Measurements from ENCODE around the gene BCAT1.
"Not testable (repeated sequence)": the region's sequence is repeated elsewhere in the genome, so short reads cannot be mapped to it uniquely, and the experiment has no call there.

The BCAT1 gene

DNA sequence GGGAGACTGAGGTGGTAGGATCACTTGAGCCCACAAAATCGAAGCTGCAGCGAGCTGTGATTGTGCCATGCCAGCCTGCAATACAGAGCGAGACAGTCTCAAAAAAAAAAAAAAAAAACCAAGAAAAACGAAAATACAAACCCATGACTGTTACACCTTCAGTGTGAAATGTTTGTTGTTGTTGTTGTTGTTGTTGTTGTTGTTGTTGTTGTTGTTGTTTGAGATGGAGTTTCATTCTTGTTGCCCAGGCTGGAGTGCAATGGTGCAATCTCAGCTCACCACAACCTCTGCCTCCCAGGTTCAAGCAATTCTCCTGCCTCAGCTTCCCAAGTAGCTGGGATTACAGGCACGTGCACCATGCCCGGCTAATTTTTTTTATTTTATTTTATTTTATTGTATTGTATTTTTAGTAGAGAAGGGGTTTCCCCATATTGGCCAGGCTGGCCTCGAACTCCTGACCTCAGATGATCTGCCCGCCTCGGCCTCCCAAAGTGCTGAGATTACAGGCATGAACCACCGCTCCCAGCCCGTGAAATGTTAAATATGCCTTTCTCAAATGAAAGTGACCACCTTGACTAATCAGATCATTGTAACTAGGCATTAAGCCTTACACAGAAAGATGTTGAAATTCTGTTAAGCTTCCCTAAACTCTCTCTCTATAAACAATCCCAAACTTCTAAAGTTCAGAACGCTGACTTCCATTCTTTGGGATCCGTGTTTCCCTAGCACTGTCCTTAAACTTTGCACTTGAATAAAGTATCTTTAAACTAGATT is 20.2 kb downstream of the BCAT1 start:
- not testable (repeated sequence) for DNase-seq (ENCODE audit: low spot score)

DNA sequence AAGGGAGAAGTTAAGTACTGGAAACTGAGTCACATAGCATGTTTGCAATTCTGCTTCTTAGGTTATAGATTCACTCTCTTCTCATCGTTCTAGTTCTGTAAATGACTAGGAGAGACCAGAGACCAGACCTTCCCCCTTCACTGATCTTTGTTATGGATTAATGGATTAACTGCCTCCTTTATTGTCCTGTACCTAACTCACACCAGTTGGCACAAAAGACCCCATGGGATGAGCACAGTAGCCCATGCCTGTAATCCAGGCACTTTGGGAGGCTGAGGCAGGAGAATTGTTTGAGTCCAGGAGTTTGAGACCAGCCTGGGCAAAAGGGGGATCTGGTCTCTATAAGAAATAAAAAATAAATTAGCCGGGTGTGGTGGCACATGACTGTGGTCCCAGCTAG is 20.8 kb downstream of the BCAT1 start:
- DNase-seq (ENCODE audit: low spot score) = no peak

DNA sequence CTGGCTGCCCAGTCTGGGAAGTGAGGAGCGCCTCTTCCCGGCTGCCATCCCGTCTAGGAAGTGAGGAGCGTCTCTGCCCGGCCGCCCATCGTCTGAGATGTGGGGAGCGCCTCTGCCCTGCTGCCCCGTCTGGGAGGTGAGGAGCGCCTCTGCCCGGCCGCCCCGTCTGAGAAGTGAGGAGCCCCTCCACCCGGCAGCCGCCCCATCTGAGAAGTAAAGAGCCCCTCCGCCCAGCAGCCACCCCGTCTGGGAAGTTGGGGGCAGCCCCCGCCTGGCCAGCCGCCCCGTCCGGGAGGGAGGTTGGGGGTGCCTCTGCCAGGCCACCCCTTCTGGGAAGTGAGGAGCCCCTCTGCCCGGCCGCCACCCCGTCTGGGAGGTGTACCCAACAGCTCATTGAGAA is 22.8 kb downstream of the BCAT1 start:
- DNase-seq (ENCODE audit: low spot score) = not testable (repeated sequence)

DNA sequence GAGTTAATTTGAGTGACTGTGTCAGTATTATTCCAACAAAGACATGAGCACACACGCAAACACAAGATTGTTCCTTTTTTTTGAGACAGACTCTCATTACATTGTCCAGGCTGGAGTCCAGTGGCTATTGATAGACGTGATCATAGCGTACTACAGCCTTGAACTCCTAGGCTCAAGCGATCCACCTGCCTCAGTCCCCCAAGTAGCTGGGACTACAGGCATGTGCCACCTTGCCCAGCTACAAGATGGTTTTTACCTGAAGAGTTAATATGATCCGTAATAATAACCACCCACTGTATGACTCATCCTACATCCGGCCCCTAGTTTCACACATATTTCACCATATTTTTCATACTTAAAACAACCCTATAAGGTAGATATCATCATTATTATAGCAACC is 26.8 kb downstream of the BCAT1 start:
- no peak for DNase-seq (ENCODE audit: low spot score)

DNA sequence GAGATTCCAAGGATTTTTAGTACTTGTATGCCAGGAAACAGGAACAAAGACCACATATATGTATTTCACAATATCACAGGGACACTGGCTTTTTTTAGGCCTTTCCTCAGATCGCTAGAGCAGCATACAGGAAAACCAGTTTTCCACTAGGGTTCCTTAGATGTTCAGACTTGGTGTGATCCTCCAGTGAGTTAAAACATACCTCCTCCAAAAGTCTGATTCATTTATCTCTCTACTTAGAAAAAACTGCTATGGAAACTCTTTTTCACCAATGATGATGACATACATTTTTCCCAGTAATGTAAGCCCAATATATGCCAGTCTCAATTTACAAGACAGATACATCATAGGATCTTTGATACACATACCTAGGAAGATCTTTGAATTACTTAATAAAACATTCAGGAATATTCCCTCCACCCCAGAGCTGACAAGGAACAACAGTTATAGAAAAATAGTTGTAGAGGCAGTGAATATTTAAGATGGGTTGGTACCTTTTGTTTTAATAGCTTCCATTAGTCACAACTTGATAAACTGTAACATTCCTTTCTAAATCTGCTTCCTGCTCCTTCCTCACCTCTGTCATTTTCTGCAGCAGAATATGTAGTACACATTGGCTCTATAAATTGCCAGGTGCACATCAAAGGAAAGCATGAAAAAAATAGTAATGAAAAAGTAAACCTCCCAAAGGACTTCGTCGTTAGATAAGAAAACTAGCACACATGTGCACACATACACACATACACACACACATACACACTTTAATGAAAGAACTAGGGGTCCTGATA is 27.5 kb downstream of the BCAT1 start:
- DNase-seq (ENCODE audit: low spot score) = no peak

DNA sequence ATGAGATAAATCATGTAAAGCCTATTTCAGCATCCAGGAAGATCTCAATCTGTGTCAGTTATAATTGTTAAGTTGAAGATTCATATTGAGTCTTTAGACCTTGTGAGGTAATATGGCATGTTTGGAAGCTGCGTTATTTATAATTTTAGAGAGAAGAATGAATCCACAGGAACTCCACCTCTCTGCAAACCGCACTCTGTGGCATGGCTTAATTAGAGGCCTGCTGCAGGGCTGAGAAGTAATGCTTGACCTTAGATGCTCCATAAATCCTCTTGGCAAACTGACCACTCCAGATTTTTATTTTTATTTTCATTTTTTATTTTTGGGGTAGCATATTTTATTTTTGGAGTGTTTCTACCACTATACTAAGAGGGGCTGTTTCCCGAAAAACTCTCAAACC is 28.8 kb downstream of the BCAT1 start:
- DNase-seq (ENCODE audit: low spot score) = no peak

DNA sequence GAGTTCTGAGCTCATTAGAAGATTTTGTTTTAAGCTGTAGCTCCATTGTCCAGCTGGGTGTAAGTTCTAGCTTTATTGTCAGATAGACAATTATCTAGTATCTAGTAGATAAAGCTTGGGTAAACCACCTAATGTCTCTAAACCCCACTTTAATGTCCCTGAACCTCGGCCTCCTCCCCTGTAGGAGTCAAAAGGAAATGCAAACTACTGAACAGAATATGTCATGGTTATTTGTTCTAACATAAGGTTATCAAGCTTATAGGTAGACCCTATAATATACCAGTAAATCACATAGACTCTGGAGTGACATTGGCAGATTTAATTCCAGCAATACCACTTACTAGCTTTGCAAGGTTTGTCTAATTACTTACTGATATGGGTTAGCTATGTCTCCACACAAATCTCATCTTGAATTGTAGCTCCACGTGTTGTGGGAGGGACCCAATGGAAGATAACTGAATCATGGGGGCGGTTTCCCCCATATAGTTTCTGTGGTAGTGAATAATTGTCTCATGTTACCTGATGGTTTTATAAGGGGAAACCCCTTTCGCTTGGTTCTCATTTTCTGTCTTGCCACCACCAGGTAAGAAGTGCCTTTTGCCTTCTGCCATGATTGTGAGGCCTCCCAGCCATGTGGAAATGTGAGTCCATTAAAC is 29.4 kb downstream of the BCAT1 start:
- no peak for DNase-seq (ENCODE audit: low spot score)

DNA sequence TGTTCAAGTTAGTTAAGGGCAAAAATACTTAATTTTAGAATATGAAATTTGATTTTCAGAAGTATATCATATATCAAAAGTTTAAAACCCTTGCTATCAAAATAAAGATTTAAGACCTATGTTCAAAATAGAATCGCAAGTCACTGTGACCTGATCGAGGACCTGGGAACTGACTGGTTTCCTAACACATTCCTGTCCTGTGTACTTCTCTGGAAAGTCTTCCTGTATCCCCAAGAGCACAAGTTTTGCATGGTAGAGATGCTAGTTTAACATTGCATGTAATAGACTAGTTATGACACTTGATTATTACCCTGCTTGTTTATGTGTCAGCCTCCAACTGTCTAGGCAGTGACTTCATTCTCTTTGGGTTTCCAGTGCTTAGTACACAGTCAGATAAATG is 30.3 kb downstream of the BCAT1 start:
- no peak for DNase-seq (ENCODE audit: low spot score)

DNA sequence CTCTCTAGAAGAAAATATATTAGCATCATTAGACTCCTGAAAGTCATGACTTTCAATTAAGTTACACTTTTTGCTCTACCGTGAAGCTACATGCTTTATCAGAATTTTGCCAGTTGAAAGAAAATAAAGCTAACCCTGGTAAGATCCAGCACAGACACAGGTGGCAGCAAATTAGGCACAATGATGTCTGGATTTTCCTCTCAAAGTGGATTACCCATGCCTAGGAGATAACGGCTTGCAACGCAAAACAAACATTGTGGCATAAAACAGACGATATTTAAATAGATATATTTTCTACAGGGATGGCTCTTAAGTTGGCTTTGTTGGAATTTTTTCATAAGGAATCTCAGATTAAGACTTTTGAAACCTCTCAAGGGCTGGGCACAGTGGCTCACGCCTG is 33.4 kb downstream of the BCAT1 start:
- DNase-seq (ENCODE audit: low spot score) = peak; percentile 68

DNA sequence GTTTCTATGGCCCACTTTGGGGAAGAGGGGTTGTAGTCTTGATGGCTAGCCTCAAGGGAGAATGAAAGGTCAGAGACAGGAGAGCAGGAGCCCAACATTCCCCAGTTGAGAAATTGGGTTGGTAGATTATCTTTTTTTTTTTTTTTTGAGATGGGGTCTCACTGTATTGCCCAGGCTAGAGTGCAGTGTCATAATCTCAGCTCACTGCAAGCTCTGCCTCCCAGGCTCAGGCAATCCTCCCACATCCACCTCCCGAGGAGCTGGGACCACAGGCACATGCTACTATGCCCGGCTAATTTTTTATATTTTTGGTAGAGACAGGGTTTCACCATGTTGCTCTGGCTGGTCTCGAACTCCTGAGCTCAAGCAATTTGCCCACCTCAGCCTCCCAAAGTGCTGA is 34.9 kb downstream of the BCAT1 start:
- DNase-seq (ENCODE audit: low spot score) = no peak

DNA sequence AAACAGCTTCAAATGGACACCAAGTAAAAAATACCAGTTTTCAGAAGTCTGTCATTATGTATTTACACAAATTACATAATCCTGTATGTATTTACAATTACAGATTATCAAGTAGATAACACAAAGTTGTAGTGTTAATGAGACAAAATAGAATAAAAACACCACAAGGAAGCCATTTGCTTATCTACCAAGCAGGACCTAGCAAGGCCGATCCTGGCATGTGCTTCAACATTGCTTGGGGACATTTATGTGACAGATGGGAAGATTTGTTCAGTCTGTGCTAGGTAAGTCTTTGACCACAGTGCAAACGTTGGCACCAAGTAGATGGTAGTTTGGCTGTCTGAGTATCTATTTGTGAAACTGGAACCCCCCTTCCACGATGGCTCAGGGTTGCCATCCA is 35.8 kb downstream of the BCAT1 start:
- DNase-seq (ENCODE audit: low spot score) = no peak

DNA sequence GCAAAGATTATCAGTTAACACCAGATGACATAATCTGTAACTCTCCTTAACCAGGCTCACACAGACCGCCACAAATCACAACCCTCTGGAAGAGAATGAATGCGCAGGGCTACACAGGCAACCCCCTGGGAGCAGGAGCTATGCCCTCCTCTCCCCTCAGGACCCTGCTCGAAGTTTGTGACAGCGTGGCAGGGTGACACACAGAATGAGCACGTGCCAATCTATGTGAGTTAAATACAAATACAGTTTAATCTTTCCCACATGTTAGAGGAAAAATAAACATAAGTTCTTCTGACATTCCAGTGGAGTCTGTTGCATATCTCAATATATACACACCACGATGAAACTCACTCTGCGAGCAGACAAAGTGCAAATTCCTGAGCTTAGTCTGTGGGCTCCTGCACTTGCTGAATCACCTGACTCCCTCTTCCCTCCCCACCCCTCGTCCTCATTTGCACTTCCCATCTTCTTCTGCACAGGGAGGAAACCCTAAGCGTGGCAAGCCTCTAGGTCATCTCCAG is 37.6 kb downstream of the BCAT1 start:
- DNase-seq (ENCODE audit: low spot score) = no peak

DNA sequence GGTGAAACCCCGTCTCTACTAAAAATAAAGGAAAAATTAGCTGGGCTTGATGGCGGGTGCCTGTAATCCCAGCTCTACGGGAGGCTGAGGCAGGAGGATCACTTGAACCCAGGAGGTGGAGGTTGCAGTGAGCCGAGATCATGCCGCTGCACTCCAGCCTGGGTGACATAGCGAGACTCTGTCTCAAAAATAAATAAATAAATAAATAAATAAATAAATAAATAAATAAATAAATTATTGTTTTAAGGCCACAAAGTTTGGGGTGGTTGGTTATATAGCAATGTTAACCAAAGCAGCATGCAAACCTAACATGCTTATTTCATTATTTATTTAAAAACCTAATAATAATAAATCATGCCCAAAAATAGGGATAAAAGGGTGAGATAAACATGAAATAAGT is 38.7 kb downstream of the BCAT1 start:
- not testable (repeated sequence) for DNase-seq (ENCODE audit: low spot score)

DNA sequence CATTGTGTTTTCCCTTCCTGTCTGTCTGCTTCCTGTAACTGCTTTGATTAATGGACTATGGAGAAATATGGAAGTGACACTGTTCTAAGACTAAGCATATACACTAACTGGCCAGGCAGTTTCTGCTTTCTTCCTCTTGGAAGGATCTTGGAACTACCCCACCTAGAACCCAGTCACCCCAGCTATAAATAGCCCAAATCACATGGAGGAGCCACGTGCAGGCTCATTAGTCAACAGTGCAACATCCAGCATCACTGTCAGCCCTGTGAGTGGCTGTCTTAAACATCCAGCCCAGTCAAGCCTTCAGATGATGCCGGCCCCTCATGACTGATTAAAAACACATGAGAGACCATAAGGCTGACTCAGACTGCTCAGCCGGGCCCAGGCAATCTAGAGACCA is 39.2 kb downstream of the BCAT1 start:
- no peak for DNase-seq (ENCODE audit: low spot score)

DNA sequence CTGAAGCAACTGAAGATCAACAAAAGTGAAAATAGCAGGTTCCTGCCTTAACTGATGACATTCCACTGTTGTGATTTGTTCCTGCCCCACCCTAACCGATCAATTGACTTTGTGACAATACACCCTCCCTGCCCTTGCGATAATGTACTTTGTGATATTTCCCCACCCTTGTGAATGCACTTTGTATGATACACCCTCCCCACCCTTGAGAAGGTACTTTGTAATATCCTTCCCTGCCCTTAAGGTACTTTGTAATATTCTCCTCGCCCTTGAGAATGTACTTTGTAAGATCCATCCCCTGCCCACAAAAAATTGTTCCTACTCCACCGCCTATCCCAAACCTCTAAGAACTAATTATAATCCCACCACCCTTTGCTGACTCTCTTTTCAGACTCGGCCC is 41.4 kb downstream of the BCAT1 start:
- DNase-seq (ENCODE audit: low spot score) = no peak

DNA sequence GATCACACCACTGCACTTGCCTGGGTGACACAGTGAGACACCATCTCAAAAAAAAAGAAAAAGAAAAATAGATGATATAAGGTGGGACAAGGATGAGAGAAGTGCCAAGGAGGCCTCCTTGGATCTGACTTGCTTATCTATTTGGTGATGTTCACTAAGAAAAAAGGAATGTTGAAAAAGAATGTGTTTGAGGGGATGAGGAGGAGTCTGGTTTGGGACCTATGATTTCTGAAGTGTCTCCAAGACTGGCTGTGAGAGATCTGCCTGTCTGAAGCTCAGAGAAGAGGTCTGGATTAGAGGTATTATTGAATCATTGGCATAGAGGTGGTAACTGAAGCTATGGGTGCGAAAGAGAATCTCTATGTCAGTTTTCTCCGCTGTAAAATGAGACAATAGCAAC is 42.8 kb downstream of the BCAT1 start:
- no peak for DNase-seq (ENCODE audit: low spot score)

DNA sequence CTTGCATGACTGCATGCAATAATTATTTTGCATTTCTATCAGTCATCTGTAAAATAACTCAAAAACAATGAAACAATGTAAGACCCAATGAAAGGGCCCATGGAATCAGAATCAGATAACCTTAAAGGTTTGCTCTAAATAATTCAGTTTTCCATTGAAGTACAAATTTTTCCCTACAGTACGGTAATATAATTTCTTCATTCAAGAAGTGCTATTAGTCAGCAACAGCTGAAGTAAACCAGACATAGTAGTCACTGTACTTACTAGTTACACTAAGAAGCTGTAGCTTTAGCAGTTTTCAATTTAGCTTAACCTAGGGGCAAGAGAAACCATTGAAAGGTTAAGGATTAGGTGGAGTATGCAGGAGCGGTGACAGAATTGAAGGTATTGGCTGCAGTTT is 43.5 kb downstream of the BCAT1 start:
- no peak for DNase-seq (ENCODE audit: low spot score)

DNA sequence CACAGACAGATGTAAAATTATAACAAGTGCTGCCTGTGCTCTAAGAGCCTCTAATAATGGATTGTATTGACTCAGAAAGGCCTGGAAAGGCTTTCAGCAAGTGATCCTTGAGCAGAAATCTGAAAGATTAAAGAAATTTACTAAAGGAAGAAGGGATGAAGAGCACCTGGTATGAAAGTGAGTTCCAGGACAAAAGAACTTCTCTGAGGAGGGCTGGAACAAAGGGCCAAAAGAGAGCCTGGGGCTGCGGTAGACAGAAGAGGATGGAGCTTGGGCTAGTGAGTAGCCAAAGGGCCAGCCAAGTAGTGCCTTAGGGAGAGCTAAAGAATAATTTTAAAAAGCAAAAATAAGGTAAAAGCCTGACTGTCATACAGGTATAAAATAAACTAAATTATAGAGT is 44.0 kb downstream of the BCAT1 start:
- no peak for DNase-seq (ENCODE audit: low spot score)

DNA sequence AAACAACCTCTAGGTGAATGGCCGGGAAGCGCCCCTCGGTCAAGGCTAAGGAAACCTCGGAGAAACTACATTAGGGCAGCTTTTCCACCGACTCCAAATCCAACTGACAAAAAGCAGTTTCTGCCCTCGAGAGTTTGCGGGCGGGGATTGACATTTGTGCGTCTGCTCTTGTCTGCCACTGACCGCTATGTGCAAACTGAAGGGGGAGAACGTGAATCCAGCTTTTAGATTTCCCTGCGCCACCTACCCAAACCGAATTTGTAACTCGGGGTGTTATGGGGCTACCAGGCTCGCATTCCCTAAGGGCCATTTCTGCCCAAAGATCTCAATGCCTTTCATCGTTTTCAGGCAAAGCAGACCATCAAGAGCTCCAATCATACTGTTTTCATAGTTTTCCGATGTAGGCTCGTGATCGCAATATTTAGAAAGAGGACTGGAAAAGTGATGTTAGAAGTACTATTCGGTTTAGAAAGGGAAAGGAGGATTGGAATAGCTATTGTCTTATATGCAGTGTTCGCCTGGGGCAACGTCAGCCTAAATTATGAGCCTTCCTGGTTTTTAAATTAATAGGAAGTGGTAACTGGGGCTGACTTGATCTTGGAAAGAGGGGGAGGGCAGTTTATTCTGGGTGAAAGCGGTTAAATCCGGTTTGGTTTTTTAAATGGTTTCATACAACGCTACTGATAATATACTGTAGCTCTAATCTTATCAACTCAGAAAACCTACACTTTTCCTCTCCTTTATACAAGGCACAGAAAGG is 45.4 kb downstream of the BCAT1 start:
- DNase-seq (ENCODE audit: low spot score) = no peak

DNA sequence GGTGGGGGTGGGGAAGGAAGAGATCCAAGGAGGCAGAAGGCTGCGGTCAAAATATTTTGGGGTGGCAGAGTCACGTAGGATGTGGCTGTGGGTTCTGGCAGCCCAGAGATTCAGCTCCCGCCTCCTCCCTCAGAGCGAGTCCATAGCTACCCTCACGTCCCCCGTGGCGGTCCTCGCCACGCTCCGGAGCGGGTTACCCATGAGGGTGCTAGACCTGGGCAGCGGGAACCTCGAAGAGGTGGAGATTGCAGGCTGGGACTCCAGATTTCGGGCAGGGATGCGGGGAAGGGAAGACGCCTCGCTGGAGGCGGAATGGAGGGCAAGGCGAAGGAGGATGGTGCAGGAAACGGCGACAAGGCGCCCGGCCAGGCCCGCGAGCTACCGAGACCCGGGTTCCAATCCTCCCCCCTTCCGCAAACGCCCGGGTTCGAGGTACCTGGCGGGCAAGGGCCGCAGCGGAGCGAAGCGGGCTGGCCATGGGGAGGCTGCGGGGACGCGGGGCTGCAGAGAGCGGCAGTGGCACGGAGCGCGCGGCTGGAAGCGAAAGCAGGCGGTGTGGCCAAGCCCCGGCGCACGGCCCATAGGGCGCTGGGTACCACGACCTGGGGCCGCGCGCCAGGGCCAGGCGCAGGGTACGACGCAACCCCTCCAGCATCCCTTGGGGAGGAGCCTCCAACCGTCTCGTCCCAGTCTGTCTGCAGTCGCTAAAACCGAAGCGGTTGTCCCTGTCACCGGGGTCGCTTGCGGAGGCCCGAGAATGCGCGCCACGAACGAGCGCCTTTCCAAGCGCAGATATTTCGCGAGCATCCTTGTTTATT is 46.2 kb downstream of the BCAT1 start:
- DNase-seq (ENCODE audit: low spot score) = no peak

All from SK-N-DZ (cell line).